Measurements from ENCODE around the gene CMTM8. TPM values are rescaled to one million over a fixed set of nuclear protein-coding genes. Genes with fewer than 3 reads are reported as not detected.

Gene CMTM8
- total and polyA plus RNA-seq, 2 experiments from 2014 or later: 19.9 to 24.5 TPM

GRCh38 chr3:32261545-32261944, 23.1 kb downstream of the CMTM8 start (continued):
- TF ChIP-seq, protein P1, sequence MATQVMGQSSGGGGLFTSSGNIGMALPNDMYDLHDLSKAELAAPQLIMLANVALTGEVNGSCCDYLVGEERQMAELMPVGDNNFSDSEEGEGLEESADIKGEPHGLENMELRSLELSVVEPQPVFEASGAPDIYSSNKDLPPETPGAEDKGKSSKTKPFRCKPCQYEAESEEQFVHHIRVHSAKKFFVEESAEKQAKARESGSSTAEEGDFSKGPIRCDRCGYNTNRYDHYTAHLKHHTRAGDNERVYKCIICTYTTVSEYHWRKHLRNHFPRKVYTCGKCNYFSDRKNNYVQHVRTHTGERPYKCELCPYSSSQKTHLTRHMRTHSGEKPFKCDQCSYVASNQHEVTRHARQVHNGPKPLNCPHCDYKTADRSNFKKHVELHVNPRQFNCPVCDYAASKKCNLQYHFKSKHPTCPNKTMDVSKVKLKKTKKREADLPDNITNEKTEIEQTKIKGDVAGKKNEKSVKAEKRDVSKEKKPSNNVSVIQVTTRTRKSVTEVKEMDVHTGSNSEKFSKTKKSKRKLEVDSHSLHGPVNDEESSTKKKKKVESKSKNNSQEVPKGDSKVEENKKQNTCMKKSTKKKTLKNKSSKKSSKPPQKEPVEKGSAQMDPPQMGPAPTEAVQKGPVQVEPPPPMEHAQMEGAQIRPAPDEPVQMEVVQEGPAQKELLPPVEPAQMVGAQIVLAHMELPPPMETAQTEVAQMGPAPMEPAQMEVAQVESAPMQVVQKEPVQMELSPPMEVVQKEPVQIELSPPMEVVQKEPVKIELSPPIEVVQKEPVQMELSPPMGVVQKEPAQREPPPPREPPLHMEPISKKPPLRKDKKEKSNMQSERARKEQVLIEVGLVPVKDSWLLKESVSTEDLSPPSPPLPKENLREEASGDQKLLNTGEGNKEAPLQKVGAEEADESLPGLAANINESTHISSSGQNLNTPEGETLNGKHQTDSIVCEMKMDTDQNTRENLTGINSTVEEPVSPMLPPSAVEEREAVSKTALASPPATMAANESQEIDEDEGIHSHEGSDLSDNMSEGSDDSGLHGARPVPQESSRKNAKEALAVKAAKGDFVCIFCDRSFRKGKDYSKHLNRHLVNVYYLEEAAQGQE (IDR thresholded peaks at IDR 0.05; ENCODE audit: unreplicated experiment): no peak
- TF ChIP-seq ZNF331 (CRISPR knock-in tag; IDR thresholded peaks at IDR 0.05; ENCODE audit: low read depth) (no peak), EZH2phosphoT487 (IDR thresholded peaks at IDR 0.05; ENCODE audit: unreplicated experiment) (no peak), NANOG (IDR thresholded peaks at IDR 0.05; ENCODE audit: borderline replicate concordance) (no peak), CREB1 (CRISPR knock-in tag; IDR thresholded peaks at IDR 0.05; ENCODE audit: low read depth) (no peak), CTCF (conservative IDR thresholded peaks at IDR 0.05; ENCODE audit: low read depth in 2 of 2) (no peak), JUNB (IDR thresholded peaks at IDR 0.05; ENCODE audit: unreplicated experiment) (no peak), ZNF114 (CRISPR knock-in tag; IDR thresholded peaks at IDR 0.05) (no peak), EZH2 (IDR thresholded peaks at IDR 0.05; ENCODE audit: low read depth, unreplicated experiment) (no peak), POLR2AphosphoS5 (IDR thresholded peaks at IDR 0.05; ENCODE audit: low read depth) (no peak), STAT1 (IDR thresholded peaks at IDR 0.05; ENCODE audit: unreplicated experiment) (no peak)
- TF ChIP-seq, protein P2, sequence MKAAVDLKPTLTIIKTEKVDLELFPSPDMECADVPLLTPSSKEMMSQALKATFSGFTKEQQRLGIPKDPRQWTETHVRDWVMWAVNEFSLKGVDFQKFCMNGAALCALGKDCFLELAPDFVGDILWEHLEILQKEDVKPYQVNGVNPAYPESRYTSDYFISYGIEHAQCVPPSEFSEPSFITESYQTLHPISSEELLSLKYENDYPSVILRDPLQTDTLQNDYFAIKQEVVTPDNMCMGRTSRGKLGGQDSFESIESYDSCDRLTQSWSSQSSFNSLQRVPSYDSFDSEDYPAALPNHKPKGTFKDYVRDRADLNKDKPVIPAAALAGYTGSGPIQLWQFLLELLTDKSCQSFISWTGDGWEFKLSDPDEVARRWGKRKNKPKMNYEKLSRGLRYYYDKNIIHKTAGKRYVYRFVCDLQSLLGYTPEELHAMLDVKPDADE (IDR thresholded peaks at IDR 0.05): no peak

- Histone ChIP-seq H3K9me2 (ENCODE audit: insufficient read depth) (peaks cover 7% of the 10 kb centered on the region; the same call in 1 of the 2 replicates), H3K36me3 (ENCODE audit: insufficient read depth) (no peaks in the 10 kb centered on the region), H2AFZ (no peak overlapping the region), H4K20me1 (replicated peaks; ENCODE audit: insufficient read depth) (no peaks in the 10 kb centered on the region), H3K4me3 (no peak overlapping the region), H3F3A (replicated peaks; ENCODE audit: low read depth) (no peaks in the 10 kb centered on the region), H3K27ac (ENCODE audit: low read depth) (no peak overlapping the region), H3K4me1 (ENCODE audit: insufficient read depth) (no peaks in the 10 kb centered on the region), H3K4me2 (no peak overlapping the region), H3K27me3 (ENCODE audit: insufficient read depth) (no peaks in the 10 kb centered on the region), H3K79me2 (replicated peaks; ENCODE audit: insufficient read depth) (no peaks in the 10 kb centered on the region)
- Mint-ChIP-seq H3K27me3 (ENCODE audit: insufficient read depth, low read depth, poor library complexity) (peaks cover 4% of the 10 kb centered on the region), H3K4me3 (no peak overlapping the region), H3K4me1 (no peaks in the 10 kb centered on the region), H3K27ac (no peak overlapping the region), H3K9me3 (no peaks in the 10 kb centered on the region; the same call in 2 of the 3 replicates), H3K36me3 (ENCODE audit: low read depth) (peaks cover 19% of the 10 kb centered on the region)
- no peak for DNase-seq (ENCODE audit: low spot score)
- ATAC-seq: no peak
- no peak for TF ChIP-seq EZH2 (IDR thresholded peaks at IDR 0.05; ENCODE audit: low read depth, unreplicated experiment)
- TF ChIP-seq CTCF (conservative IDR thresholded peaks at IDR 0.05; ENCODE audit: low read depth in 2 of 2): no peak; a peak in 1 of 4 replicates
These were observed 23.7 kb downstream of the CMTM8 start for GRCh38 chr3:32262201-32262600.
